ENCODE results near the gene ZSCAN20.

DNA sequence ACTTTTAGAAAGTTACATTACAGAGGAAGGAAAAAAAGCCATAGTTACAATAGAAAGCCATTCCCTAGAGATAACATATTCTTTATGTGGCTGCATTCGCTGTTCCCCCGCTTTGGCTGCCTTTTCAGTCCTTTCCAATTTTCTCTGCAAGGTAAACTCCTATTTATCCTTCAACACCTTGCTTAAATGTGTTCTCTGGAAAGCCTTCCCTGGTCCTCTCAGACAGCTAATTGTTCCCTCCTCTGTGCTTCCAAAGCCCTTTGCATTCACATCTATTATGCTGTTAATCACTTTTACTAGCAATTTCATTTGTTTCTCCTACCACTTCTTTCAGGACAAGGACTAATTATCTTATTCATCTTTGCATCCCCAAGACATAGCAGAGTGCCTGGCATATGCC, 43.1 kb upstream of the ZSCAN20 start:
- TF ChIP-seq, protein P1, sequence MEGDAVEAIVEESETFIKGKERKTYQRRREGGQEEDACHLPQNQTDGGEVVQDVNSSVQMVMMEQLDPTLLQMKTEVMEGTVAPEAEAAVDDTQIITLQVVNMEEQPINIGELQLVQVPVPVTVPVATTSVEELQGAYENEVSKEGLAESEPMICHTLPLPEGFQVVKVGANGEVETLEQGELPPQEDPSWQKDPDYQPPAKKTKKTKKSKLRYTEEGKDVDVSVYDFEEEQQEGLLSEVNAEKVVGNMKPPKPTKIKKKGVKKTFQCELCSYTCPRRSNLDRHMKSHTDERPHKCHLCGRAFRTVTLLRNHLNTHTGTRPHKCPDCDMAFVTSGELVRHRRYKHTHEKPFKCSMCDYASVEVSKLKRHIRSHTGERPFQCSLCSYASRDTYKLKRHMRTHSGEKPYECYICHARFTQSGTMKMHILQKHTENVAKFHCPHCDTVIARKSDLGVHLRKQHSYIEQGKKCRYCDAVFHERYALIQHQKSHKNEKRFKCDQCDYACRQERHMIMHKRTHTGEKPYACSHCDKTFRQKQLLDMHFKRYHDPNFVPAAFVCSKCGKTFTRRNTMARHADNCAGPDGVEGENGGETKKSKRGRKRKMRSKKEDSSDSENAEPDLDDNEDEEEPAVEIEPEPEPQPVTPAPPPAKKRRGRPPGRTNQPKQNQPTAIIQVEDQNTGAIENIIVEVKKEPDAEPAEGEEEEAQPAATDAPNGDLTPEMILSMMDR (conservative IDR thresholded peaks at IDR 0.05; ENCODE audit: low read length): no peak
- no peak for TF ChIP-seq EZH2phosphoT487 (IDR thresholded peaks at IDR 0.05; ENCODE audit: borderline replicate concordance)

Measured in Loucy (cell line).